GM21390 (cell line): ENCODE results near the gene DGLUCY.
"Not testable (repeated sequence)": the region's sequence is repeated elsewhere in the genome, so short reads cannot be mapped to it uniquely, and the experiment has no call there.

Source experiments
- ATAC-seq: cut with Tn5 transposase; IDR thresholded peaks from one replicate; pipeline ENCODE4 v1.9.1; 2021; ENCODE audit not compliant: unreplicated experiment

The DGLUCY gene

GRCh38 chr14:91256661-91257060 lies 142.8 kb downstream of the DGLUCY start:
- ATAC-seq, result no peak

DNA sequence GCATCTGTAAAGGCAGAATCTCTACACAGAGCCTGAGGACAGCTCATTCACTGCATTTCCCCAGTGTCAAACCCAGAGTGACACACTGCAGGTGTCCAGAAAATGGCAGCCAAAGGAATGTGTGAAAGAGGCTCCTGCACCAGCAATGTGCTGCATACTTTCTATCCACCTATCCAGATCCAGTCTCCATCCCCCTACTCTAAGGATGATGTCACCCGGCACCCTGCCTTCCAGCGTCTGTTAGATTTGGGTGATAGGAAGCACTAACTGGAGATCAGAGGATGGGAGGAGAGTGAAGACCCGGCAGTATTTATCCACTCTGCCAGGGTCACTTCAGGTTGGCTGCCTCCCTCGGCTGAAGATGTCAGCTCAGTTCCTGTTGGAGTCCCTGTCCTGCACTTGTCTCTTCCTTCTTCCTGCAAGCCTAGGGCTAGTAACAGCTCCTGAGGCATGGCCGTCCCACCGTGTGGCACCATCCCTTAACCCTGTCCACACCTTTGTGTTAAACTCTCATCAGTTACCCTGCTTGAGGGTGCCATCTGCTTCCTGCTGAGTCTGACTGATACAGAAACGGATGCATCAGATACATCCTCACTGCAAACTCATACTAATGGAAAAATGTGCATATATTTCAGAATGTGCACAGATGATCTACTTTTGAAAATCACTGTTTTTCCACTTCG lies 143.6 kb downstream of the DGLUCY start:
- no peak for ATAC-seq

GRCh38 chr14:91258011-91258618 lies 144.2 kb downstream of the DGLUCY start:
- ATAC-seq, result no peak

DNA sequence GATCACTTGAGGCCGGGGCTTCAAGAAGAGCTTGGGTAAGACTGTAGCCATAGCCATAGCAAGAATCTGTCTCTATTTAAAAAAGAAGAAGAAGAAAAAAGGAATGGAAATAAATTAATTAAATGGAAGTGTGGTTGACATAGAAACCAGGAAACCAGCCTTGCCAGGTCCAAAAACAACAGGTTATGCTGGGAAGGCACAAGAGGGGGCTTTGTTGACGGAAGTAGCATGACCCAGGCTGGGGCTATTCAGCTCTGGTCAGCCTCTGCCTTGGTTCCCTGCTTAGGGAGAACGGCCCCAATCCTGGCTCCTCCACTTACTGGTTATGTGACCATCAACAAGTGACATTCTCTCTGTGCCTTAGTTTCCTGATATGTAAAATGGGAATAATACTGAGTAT lies 145.0 kb downstream of the DGLUCY start:
- ATAC-seq, result no peak

DNA sequence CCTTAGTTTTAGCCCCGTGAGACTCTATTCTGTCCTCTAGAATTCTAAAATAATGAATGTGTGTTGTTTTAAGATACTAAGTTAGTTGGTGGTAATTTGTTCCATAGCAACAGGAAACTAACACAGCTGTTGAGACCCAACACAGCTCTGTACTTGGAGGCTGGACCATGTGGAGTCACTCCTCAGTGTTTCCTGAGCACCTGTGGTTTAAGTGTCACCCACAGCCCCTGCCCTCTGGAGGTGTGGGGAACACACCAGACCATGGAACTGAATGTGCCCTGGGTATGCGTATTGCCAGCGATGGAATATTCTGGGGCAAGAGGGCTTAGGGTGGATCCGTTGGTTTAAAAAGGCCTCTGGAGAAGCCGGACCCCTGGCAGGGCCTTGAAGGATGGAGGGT lies 147.2 kb downstream of the DGLUCY start:
- no peak for ATAC-seq

DNA sequence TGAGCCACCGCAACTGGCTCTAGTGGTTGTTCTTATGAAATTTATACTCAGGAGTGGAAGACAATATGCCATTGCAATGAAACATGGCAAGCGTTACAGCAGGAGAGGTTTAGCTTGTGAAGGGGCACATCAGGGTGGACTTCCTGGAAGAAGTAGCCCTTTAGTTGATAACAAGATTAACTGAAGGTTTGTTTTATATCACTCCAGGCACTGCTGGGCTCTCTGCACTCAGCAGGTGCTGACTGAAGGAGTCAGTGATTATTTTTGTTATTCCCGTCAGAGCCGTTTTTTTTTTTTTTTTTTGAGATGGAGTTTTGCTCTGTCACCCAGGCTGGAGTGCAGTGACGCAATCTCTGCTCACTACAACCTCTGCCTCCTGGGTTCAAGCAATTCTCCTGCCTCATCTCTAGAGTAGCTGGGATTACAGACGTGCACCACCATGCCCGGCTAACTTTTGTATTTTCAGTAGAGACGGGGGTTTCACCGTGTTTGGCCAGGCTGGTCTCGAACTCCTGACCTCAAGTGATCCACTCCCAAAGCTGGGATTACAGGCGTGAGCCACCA lies 148.2 kb downstream of the DGLUCY start:
- no peak for ATAC-seq

GRCh38 chr14:91263329-91263728 lies 149.5 kb downstream of the DGLUCY start:
- no peak for ATAC-seq

- no peak for ATAC-seq
Observed at GRCh38 chr14:91264151-91265150, 150.6 kb downstream of the DGLUCY start.

GRCh38 chr14:91265404-91265803 lies 151.5 kb downstream of the DGLUCY start:
- ATAC-seq, result no peak

GRCh38 chr14:91266276-91266675 lies 152.4 kb downstream of the DGLUCY start:
- ATAC-seq, result not testable (repeated sequence)

DNA sequence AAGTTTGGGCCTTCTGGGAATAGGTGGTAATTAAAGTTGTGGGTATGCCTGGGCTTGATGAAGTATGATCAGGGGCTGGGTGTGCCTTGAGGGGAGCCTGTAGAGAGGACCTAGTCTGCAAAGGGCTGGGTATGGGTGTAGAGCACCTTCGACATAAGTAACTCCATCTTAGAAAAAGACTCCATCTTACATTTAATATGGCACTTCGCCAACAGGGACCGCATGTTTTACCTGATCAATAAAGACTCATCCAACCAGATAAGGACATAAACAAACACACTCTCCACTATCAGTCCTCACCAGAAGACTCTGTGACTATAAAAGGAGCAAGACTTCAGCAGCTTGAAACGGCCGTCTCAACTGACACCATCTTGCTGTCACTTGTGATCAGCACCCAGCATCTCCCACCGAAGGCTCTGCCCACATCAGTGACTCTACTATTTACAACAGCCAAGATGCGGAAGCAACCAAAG lies 154.1 kb downstream of the DGLUCY start:
- ATAC-seq, result no peak

- no peak for ATAC-seq
Observed at GRCh38 chr14:91269076-91269991, 155.5 kb downstream of the DGLUCY start.

DNA sequence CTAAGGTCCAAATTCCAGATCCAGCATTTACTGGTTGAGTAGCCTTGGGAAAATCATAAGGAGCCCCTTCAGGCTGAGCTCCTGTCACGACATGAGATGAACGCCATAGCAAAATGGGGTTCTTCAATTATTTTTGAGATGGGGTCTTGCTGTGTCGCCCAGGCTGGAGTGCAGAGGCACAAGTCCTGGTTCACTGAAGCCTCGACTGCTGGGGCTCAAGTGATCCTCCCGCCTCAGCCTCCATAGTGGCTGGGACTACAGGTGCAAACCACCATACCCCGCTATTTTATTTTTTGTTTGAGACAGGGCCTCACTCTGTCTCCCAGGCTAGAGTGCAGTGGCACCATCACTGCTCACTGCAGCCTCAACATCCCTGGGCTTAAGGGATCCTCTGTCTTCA lies 156.3 kb downstream of the DGLUCY start:
- ATAC-seq, result no peak

DNA sequence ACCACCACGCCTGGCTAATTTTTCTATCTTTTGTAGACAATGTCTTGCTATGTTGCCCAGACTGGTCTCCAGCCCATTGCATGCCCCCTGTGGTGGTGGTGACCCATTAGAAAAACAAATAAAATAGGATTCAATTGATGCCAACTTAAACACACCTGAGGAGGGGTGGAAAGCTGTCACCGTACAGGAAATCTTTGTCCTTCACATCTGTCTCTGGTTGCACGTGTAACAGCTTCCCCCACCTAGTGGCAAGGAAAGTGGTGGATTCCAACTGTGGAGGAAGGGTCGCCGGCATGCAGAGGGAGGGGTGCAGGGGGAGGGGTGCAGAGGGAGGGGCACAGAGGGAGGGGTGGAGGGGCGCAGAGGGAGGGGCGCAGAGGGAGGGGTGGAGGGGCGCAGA lies 156.7 kb downstream of the DGLUCY start:
- no peak for ATAC-seq

DNA sequence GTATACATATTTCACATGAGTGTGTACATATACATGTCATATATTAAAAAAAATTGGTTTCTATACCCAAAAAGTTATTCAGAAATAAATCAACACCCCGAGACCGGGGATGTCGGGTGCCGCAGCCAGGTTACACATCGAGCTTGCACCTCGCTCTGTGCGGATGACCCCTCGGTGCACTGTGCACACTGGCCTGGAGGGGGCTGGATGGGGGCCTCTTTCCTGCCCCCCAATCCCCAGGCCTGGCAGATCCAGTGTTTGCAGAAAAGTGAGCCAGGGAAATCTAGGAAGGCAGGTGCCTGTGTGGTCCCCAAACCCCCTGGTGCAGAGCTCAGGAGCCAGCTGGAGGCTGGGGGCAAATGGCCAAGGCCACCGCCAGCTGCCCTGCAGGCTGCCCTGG lies 157.8 kb downstream of the DGLUCY start:
- ATAC-seq, result no peak

DNA sequence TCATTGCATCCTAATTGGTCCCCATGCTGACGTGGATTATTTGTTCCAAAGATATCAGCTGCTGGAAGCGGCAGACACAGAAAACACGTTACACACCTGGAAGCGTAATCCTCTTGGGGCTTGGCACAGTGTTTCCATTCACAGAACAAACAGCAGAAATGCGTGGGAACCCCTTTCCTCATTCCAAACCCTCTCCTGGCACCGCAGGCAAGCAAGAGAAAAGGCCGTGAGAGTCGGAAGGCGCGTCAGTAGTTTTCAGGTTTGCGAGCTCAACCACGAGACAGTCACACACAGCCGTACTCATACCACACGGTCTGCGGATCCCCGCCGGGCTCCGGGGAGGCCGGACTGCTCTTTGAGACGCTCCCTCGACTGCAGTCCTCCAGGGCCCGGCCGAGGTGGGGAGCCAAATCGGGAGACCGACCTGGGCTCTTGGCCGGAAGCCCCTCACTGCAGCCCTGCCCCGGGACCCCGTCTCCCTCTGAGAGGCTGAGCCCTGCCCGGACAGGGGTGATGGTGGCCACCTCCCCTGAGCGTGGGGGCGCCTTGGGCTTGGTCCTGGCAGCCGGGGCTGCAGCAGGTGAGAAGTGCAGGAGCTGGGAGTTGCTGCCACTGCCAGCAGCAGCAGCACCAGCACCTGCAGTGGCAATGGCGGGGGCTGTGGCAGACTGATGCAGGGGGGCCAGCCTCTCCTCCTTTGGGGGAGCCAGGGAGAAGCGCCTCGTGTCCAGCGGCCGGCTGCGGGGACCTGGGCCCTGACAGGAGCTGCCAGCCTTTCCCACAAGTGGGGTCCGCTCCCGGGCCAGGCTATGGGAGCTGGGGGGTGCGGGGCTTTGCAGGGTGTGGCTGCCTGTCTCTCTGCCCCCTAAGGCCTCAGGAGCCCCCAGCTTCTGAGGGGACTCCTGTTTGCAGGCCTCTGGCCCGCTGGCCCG lies 158.7 kb downstream of the DGLUCY start:
- ATAC-seq, result no peak

- ATAC-seq, result no peak
Observed at GRCh38 chr14:91273273-91273884, 159.5 kb downstream of the DGLUCY start.

DNA sequence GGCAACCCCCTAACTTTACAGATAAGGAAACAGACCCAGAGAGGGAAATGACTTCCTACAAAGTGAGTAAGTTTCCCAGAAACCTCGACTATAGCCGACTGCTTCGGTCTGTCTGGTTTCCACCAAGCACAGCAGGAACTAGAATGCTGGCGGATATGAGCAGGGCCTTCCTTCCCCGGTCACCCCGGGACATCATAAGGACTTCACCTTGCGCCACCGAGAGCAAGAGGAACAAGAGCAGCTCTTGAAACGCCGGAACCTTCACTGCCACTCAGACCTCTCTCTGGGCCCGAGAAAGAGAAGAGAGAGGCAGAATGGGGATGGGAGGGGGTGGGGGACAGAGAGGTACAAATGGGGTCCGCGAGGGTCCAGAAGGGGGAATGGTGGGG lies 160.0 kb downstream of the DGLUCY start:
- no peak for ATAC-seq

- ATAC-seq, result no peak
Observed at GRCh38 chr14:91274796-91275195, 160.9 kb downstream of the DGLUCY start.
